H7 (cell line): Measurements from ENCODE around the gene PRKN. TPM values are rescaled to one million over a fixed set of nuclear protein-coding genes. Genes with fewer than 3 reads are reported as not detected.

Source experiments
- DNase-seq: peaks from one replicate; pipeline ENCODE4 v3.0.0; 2012
- H3K27me3 ChIP-seq: 2 replicates; pipeline ENCODE4 v1.6.0; 2011; ENCODE audit warnings: mild to moderate bottlenecking, low read length; ENCODE audit not compliant: control insufficient read depth, insufficient read depth
- H3K36me3 ChIP-seq: replicated peaks from 2 replicates; pipeline ENCODE4 v1.5.1; 2011; ENCODE audit warnings: low read length; ENCODE audit not compliant: control insufficient read depth, insufficient read depth
- H3K4me3 ChIP-seq: 2 replicates; pipeline ENCODE4 v1.5.1; 2011; ENCODE audit warnings: low read depth, mild to moderate bottlenecking, control low read depth, low read length, moderate library complexity; ENCODE audit not compliant: insufficient read depth
- total RNA-seq: library from RNA; depleted of rRNA; stranded (reverse); fragments of >200 nt; shearing (Covaris generic); gene quantifications from 2 replicates; pipeline ENCODE4 v1.2.3, GENCODE V29; 2014

Gene PRKN
- total RNA-seq, 1 experiment from 2014 or later = 0.90 TPM

GRCh38 chr6:162029873-162030576, 697.5 kb downstream of the PRKN start:
- DNase-seq = no peak

GRCh38 chr6:162026843-162027242, 700.7 kb downstream of the PRKN start:
- no peaks in the 10 kb centered on the region for H3K27me3 ChIP-seq
- H3K4me3 ChIP-seq = no peak overlapping the region
- DNase-seq = no peak
- H3K36me3 ChIP-seq = no peaks in the 10 kb centered on the region

More at GRCh38 chr6:162029873-162030576, 697.5 kb downstream of the PRKN start:
- H3K36me3 ChIP-seq = no peaks in the 10 kb centered on the region
- no peak overlapping the region for H3K4me3 ChIP-seq
- no peaks in the 10 kb centered on the region for H3K27me3 ChIP-seq

- no peak for DNase-seq
- Histone ChIP-seq H3K36me3 (no peaks in the 10 kb centered on the region), H3K4me3 (no peak overlapping the region), H3K27me3 (no peaks in the 10 kb centered on the region)
These were observed 701.5 kb downstream of the PRKN start for GRCh38 chr6:162026031-162026430.

GRCh38 chr6:162019349-162019748, 708.2 kb downstream of the PRKN start:
- DNase-seq = no peak
- H3K4me3 ChIP-seq = no peak overlapping the region
- H3K27me3 ChIP-seq = no peaks in the 10 kb centered on the region
- no peaks in the 10 kb centered on the region for H3K36me3 ChIP-seq

- Histone ChIP-seq H3K4me3 (no peak overlapping the region), H3K27me3 (no peaks in the 10 kb centered on the region)
- no peak for DNase-seq
These were observed 710.0 kb downstream of the PRKN start for GRCh38 chr6:162017536-162017935.

GRCh38 chr6:162014069-162014811, 713.3 kb downstream of the PRKN start:
- Histone ChIP-seq H3K36me3 (no peaks in the 10 kb centered on the region), H3K27me3 (no peaks in the 10 kb centered on the region), H3K4me3 (no peak overlapping the region)
- DNase-seq = no peak

More at GRCh38 chr6:162017536-162017935, 710.0 kb downstream of the PRKN start:
- H3K36me3 ChIP-seq = no peaks in the 10 kb centered on the region

- DNase-seq = no peak
- no peaks in the 10 kb centered on the region for H3K36me3 ChIP-seq
- no peak overlapping the region for H3K4me3 ChIP-seq
- no peaks in the 10 kb centered on the region for H3K27me3 ChIP-seq
These were observed 722.2 kb downstream of the PRKN start for GRCh38 chr6:162005372-162005771.

GRCh38 chr6:161996783-161997182, 730.8 kb downstream of the PRKN start:
- H3K36me3 ChIP-seq = no peaks in the 10 kb centered on the region
- DNase-seq = no peak
- no peaks in the 10 kb centered on the region for H3K27me3 ChIP-seq
- H3K4me3 ChIP-seq = no peak overlapping the region

- no peaks in the 10 kb centered on the region for H3K27me3 ChIP-seq
- no peaks in the 10 kb centered on the region for H3K36me3 ChIP-seq
- DNase-seq = no peak
- no peak overlapping the region for H3K4me3 ChIP-seq
These were observed 741.6 kb downstream of the PRKN start for GRCh38 chr6:161985876-161986423.

GRCh38 chr6:161984713-161985112, 742.9 kb downstream of the PRKN start:
- no peaks in the 10 kb centered on the region for H3K27me3 ChIP-seq
- H3K36me3 ChIP-seq = no peaks in the 10 kb centered on the region
- DNase-seq = no peak
- H3K4me3 ChIP-seq = no peak overlapping the region

- no peak for DNase-seq
- no peaks in the 10 kb centered on the region for H3K27me3 ChIP-seq
These were observed 751.0 kb downstream of the PRKN start for GRCh38 chr6:161976553-161976952.

GRCh38 chr6:161973064-161973463, 754.5 kb downstream of the PRKN start:
- Histone ChIP-seq H3K27me3 (no peaks in the 10 kb centered on the region), H3K4me3 (no peak overlapping the region), H3K36me3 (no peaks in the 10 kb centered on the region)
- no peak for DNase-seq

More at GRCh38 chr6:161976553-161976952, 751.0 kb downstream of the PRKN start:
- H3K36me3 ChIP-seq = no peaks in the 10 kb centered on the region
- no peak overlapping the region for H3K4me3 ChIP-seq

GRCh38 chr6:161971043-161971442, 756.5 kb downstream of the PRKN start:
- Histone ChIP-seq H3K36me3 (no peaks in the 10 kb centered on the region), H3K4me3 (no peak overlapping the region), H3K27me3 (no peaks in the 10 kb centered on the region)
- no peak for DNase-seq

GRCh38 chr6:161963634-161964234, 763.8 kb downstream of the PRKN start:
- peak; percentile 28 for DNase-seq
- Histone ChIP-seq H3K27me3 (peaks cover 1% of the 10 kb centered on the region; the same call in 1 of the 2 replicates), H3K4me3 (no peak overlapping the region), H3K36me3 (no peaks in the 10 kb centered on the region)
